ENCODE results near the gene TMCO1. TPM values are rescaled to one million over a fixed set of nuclear protein-coding genes. Genes with fewer than 3 reads are reported as not detected.
A peak's percentile ranks its signal among the peaks of the same experiment; 100 is the strongest.
"Not testable (repeated sequence)": the region's sequence is repeated elsewhere in the genome, so short reads cannot be mapped to it uniquely, and the experiment has no call there.

Gene TMCO1
- total RNA-seq, 1 experiment from 2014 or later: 219 TPM

GRCh38 chr1:165747632-165748447, 20.8 kb downstream of the TMCO1 start:
- DNase-seq (ENCODE audit: low read depth): no peak

GRCh38 chr1:165744913-165745312, 23.8 kb downstream of the TMCO1 start:
- DNase-seq (ENCODE audit: low read depth): not testable (repeated sequence)

- no peak for DNase-seq (ENCODE audit: low read depth)
Measured at GRCh38 chr1:165742194-165742593, 26.5 kb downstream of the TMCO1 start.

- DNase-seq (ENCODE audit: low read depth): no peak
Measured at GRCh38 chr1:165738794-165739193, 29.9 kb downstream of the TMCO1 start.

- DNase-seq (ENCODE audit: low read depth): no peak
Measured at GRCh38 chr1:165737196-165737595, 31.5 kb downstream of the TMCO1 start.

- no peak for DNase-seq (ENCODE audit: low read depth)
Measured at GRCh38 chr1:165734906-165735305, 33.8 kb downstream of the TMCO1 start.

- no peak for DNase-seq (ENCODE audit: low read depth)
Measured at GRCh38 chr1:165726841-165727240, 41.8 kb downstream of the TMCO1 start.

GRCh38 chr1:165726169-165726568, 42.5 kb downstream of the TMCO1 start:
- DNase-seq (ENCODE audit: low read depth): no peak

- DNase-seq (ENCODE audit: low read depth): peak; percentile 64
Measured at GRCh38 chr1:165717918-165718515, 50.7 kb downstream of the TMCO1 start.

- DNase-seq (ENCODE audit: low read depth): not testable (repeated sequence)
Measured at GRCh38 chr1:165716265-165717051, 52.2 kb downstream of the TMCO1 start.

- no peak for DNase-seq (ENCODE audit: low read depth)
Measured at GRCh38 chr1:165712764-165713163, 55.9 kb downstream of the TMCO1 start.

- no peak for DNase-seq (ENCODE audit: low read depth)
Measured at GRCh38 chr1:165707984-165708706, 60.5 kb downstream of the TMCO1 start.

GRCh38 chr1:165703648-165704047, 65.0 kb downstream of the TMCO1 start:
- DNase-seq (ENCODE audit: low read depth): peak; percentile 38

GRCh38 chr1:165701922-165702321, 66.7 kb downstream of the TMCO1 start:
- not testable (repeated sequence) for DNase-seq (ENCODE audit: low read depth)

GRCh38 chr1:165699577-165699976, 69.1 kb downstream of the TMCO1 start:
- DNase-seq (ENCODE audit: low read depth): no peak

GRCh38 chr1:165698761-165699052, 70.0 kb downstream of the TMCO1 start:
- DNase-seq (ENCODE audit: low read depth): no peak

- peak; percentile 86 for DNase-seq (ENCODE audit: low read depth)
Measured at GRCh38 chr1:165697881-165698760, 70.5 kb downstream of the TMCO1 start, which contains the start of gene ALDH9A1. Gene ALDH9A1 (minus strand): TSS chr1:165698562. CDS start chr1:165698558, 4 bp downstream.

GRCh38 chr1:165697491-165697880, 71.2 kb downstream of the TMCO1 start:
- DNase-seq (ENCODE audit: low read depth): peak; percentile 23

- peak; percentile 78 for DNase-seq (ENCODE audit: low read depth)
Measured at GRCh38 chr1:165696625-165697100, 72.0 kb downstream of the TMCO1 start.

GRCh38 chr1:165695031-165695430, 73.6 kb downstream of the TMCO1 start:
- DNase-seq (ENCODE audit: low read depth): no peak

- no peak for DNase-seq (ENCODE audit: low read depth)
Measured at GRCh38 chr1:165688046-165688445, 80.6 kb downstream of the TMCO1 start.

Data from M059J (cell line).